Vagina (tissue), 2 donors: ENCODE measurements around the gene PPFIBP2. TPM values are rescaled to one million over a fixed set of nuclear protein-coding genes. Genes with fewer than 3 reads are reported as not detected.

Experiments used
- DNase-seq, 2 donors: peaks; one replicate each; pipeline ENCODE4 v3.0.0-alpha.2; 2017; ENCODE audit errors: extremely low spot score in 2 of 2
- H3K27ac ChIP-seq: fragments of 200-600 bp; sonication (generic); one replicate; pipeline ENCODE4 v1.5.1; 2019
- H3K27me3 ChIP-seq: fragments of 200-600 bp; sonication (generic); one replicate; pipeline ENCODE4 v1.5.1; 2019
- H3K36me3 ChIP-seq, 2 donors: fragments of 200-600 bp; sonication (generic); one replicate each; pipeline ENCODE4 v1.5.1; 2017 to 2019
- H3K4me1 ChIP-seq: fragments of 200-600 bp; sonication (generic); one replicate; pipeline ENCODE4 v1.5.1; 2019
- H3K4me3 ChIP-seq, 2 donors: fragments of 200-600 bp; sonication (generic); 1 replicate in 1 of 2; 2 replicates in 1 of 2; pipeline ENCODE4 v1.5.1; 2016 to 2019
- H3K9me3 ChIP-seq: fragments of 200-600 bp; sonication (generic); one replicate; pipeline ENCODE4 v1.5.1; 2019
- POLR2A ChIP-seq, 2 donors: fragments of 450-650 bp; IDR thresholded peaks; one replicate each; pipeline ENCODE4 v1.6.1; 2017; ENCODE audit warnings: antibody characterized with exemption in 2 of 2, mild to moderate bottlenecking in 2 of 2, moderate library complexity in 2 of 2
- POLR2AphosphoS5 ChIP-seq, 2 donors: sonication (generic); formaldehyde crosslinking; IDR thresholded peaks; one replicate each; pipeline ENCODE4 v1.9.0; 2017; ENCODE audit warnings: antibody characterized with exemption in 2 of 2, mild to moderate bottlenecking in 2 of 2, low read depth in 1 of 2; ENCODE audit not compliant: insufficient read depth in 1 of 2
- intact Hi-C: fragments of 100-400 bp; cut with DNase I; formaldehyde crosslinking; loops from one replicate; pipeline ENCODE4 v1.15.1; 2023
- total RNA-seq: library from RNA; depleted of rRNA; stranded (reverse); fragments of >200 nt; gene quantifications from one replicate; pipeline ENCODE4 v1.2.3, GENCODE V29; 2016
- TF ChIP-seq, protein P1 (sequence below), 3 experiments: fragments of 450-650 bp in 2 of 3; fragments of 200-600 bp in 1 of 3; sonication (generic) in 1 of 3; IDR thresholded peaks; one replicate each; pipeline ENCODE4 v1.5.1; 2017 to 2019; ENCODE audit warnings: antibody characterized with exemption in 3 of 3, mild to moderate bottlenecking in 2 of 3, moderate library complexity in 2 of 3

PPFIBP2 gene
- total RNA-seq = 48.1 TPM

GRCh38 chr11:7513234-7514098 lies at the start of gene PPFIBP2:
Gene PPFIBP2 (plus strand): TSS chr11:7513999. CDS start chr11:7549476, 35,477 bp downstream.
- Histone ChIP-seq H3K4me3 (peak within 1 kb of the TSS; percentile 65 to 95), H3K9me3 (no peaks in the 10 kb centered on the region), H3K36me3 (no peaks in the 10 kb centered on the region), H3K27me3 (no peaks in the 10 kb centered on the region), H3K27ac (peak within 1 kb of the TSS; percentile 93), H3K4me1 (peaks cover 41% of the 10 kb centered on the region)
- TF ChIP-seq, protein P1, sequence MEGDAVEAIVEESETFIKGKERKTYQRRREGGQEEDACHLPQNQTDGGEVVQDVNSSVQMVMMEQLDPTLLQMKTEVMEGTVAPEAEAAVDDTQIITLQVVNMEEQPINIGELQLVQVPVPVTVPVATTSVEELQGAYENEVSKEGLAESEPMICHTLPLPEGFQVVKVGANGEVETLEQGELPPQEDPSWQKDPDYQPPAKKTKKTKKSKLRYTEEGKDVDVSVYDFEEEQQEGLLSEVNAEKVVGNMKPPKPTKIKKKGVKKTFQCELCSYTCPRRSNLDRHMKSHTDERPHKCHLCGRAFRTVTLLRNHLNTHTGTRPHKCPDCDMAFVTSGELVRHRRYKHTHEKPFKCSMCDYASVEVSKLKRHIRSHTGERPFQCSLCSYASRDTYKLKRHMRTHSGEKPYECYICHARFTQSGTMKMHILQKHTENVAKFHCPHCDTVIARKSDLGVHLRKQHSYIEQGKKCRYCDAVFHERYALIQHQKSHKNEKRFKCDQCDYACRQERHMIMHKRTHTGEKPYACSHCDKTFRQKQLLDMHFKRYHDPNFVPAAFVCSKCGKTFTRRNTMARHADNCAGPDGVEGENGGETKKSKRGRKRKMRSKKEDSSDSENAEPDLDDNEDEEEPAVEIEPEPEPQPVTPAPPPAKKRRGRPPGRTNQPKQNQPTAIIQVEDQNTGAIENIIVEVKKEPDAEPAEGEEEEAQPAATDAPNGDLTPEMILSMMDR (IDR thresholded peaks at IDR 0.05) = peak; percentile 7 to 57 (median 29)
- TF ChIP-seq POLR2A (IDR thresholded peaks at IDR 0.05) (peak in 1 of 2 donors; percentile 60), POLR2AphosphoS5 (IDR thresholded peaks at IDR 0.05; ENCODE audit: insufficient read depth in 1 of 2, low read depth in 1 of 2) (peak in 1 of 2 donors; percentile 77)
- intact Hi-C loops = no loop called here
- peak in 1 of 2 donors; percentile 91 for DNase-seq

DNA sequence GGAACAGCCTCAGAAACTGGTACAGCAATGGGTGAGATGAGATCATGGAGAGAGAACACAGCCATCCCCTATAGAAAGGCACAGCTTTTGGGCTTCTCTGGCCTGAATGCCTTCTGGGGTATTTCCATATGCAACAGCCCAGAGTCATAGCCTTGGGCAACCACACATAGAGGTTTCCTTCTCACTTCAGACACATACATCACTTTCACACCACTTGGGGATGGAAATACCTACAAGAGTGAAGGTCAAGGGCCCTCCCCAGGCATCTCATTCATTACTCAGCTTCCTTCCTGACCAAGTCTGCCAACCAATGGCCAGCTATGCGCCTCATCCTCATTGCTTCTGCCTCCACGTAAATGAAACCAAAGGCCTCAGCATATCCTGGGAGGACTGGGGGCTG lies 46.1 kb upstream of the PPFIBP2 start:
- DNase-seq = no peak
- intact Hi-C loops = no loop called here
- Histone ChIP-seq H3K4me3 (no peak overlapping the region), H3K27ac (no peak overlapping the region), H3K4me1 (no peaks in the 10 kb centered on the region), H3K9me3 (no peaks in the 10 kb centered on the region), H3K36me3 (no peaks in the 10 kb centered on the region), H3K27me3 (no peaks in the 10 kb centered on the region)
- TF ChIP-seq, protein P1 (IDR thresholded peaks at IDR 0.05) = no peak
- TF ChIP-seq POLR2AphosphoS5 (IDR thresholded peaks at IDR 0.05; ENCODE audit: insufficient read depth in 1 of 2, low read depth in 1 of 2) (no peak), POLR2A (IDR thresholded peaks at IDR 0.05) (no peak)

- Histone ChIP-seq H3K36me3 (no peaks in the 10 kb centered on the region), H3K27me3 (no peaks in the 10 kb centered on the region), H3K4me3 (no peak overlapping the region), H3K9me3 (no peaks in the 10 kb centered on the region), H3K4me1 (no peaks in the 10 kb centered on the region), H3K27ac (no peak overlapping the region)
- intact Hi-C loops = no loop called here
- TF ChIP-seq POLR2AphosphoS5 (IDR thresholded peaks at IDR 0.05; ENCODE audit: insufficient read depth in 1 of 2, low read depth in 1 of 2) (no peak), POLR2A (IDR thresholded peaks at IDR 0.05) (no peak)
- TF ChIP-seq, protein P1 (IDR thresholded peaks at IDR 0.05) = no peak
- peak in 1 of 2 donors; percentile 40 for DNase-seq
These were observed 44.4 kb upstream of the PPFIBP2 start for GRCh38 chr11:7469351-7469865.

DNA sequence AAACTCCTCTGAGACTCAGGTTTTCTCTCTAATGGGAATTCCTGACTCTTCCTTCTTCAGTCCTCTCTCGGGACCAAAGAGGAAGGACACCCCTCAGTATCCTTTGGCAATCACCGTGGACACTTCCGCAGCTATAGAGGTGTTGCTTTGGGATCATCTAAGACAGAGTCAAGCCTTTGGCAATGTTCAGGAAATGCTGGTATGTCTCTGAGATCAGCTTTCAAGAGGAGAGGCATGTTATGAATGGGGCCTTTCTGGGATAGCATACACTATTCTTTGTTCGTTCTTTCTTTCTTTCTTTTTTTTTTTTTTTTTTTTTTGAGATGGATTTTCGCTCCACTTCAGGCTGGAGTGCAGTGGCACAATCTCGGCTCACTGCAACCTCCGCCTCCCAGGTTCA lies 42.7 kb upstream of the PPFIBP2 start:
- Histone ChIP-seq H3K4me3 (no peak overlapping the region), H3K27ac (no peak overlapping the region), H3K9me3 (no peaks in the 10 kb centered on the region), H3K27me3 (no peaks in the 10 kb centered on the region), H3K36me3 (no peaks in the 10 kb centered on the region), H3K4me1 (no peaks in the 10 kb centered on the region)
- intact Hi-C loops = no loop called here
- DNase-seq = peak in 1 of 2 donors; percentile 47
- TF ChIP-seq POLR2A (IDR thresholded peaks at IDR 0.05) (no peak), POLR2AphosphoS5 (IDR thresholded peaks at IDR 0.05; ENCODE audit: insufficient read depth in 1 of 2, low read depth in 1 of 2) (no peak)
- TF ChIP-seq, protein P1 (IDR thresholded peaks at IDR 0.05) = no peak

DNA sequence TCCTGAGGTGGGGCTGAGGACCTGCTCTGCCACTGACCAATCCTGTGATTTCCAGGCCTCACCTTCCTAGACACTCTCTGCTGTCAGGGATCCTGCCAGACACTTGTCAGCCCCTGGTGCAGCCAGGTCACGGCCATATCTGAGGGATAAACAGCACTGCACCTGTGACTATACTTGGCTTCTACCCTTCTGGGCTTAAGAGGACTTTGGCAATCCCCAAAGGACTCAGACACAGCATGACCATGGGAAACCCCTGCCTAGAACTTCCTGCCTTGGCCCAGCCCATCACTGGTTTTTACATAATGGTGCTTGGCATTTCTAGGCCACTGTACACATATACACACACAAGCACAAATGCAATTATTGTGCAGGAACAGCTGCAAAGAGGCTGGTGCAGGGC lies 40.1 kb upstream of the PPFIBP2 start:
- H3K36me3 ChIP-seq = no peaks in the 10 kb centered on the region
- H3K27ac ChIP-seq = no peak overlapping the region
- no peak for TF ChIP-seq POLR2AphosphoS5 (IDR thresholded peaks at IDR 0.05; ENCODE audit: insufficient read depth in 1 of 2, low read depth in 1 of 2)
- intact Hi-C loops = no loop called here
- no peaks in the 10 kb centered on the region for H3K27me3 ChIP-seq
- H3K9me3 ChIP-seq = no peaks in the 10 kb centered on the region
- no peak overlapping the region for H3K4me3 ChIP-seq
- peak in 1 of 2 donors; percentile 56 for DNase-seq
- no peaks in the 10 kb centered on the region for H3K4me1 ChIP-seq
